GM21360 (cell line): ENCODE data around the gene WASF3.

Source experiments
- ATAC-seq: cut with Tn5 transposase; IDR thresholded peaks from one replicate; pipeline ENCODE4 v1.9.1; 2021; ENCODE audit warnings: mild to moderate bottlenecking, moderate library complexity; ENCODE audit not compliant: unreplicated experiment

Gene WASF3

GRCh38 chr13:26557393-26558073 lies at the start of gene WASF3:
Gene WASF3 (plus strand): TSS chr13:26557683. CDS start chr13:26642271, 84,588 bp downstream.
- peak; percentile 96 for ATAC-seq

GRCh38 chr13:26508885-26509284 lies 48.6 kb upstream of the WASF3 start:
- ATAC-seq = no peak

GRCh38 chr13:26509491-26509890 lies 48.0 kb upstream of the WASF3 start:
- no peak for ATAC-seq

- no peak for ATAC-seq
These were observed 43.6 kb upstream of the WASF3 start for GRCh38 chr13:26513931-26514330.

GRCh38 chr13:26515721-26516120 lies 41.8 kb upstream of the WASF3 start:
- no peak for ATAC-seq

GRCh38 chr13:26517936-26518335 lies 39.5 kb upstream of the WASF3 start:
- no peak for ATAC-seq

- ATAC-seq = no peak
These were observed 39.0 kb upstream of the WASF3 start for GRCh38 chr13:26518451-26518959.

- ATAC-seq = no peak
These were observed 34.9 kb upstream of the WASF3 start for GRCh38 chr13:26522571-26522970.

GRCh38 chr13:26523007-26523406 lies 34.5 kb upstream of the WASF3 start:
- ATAC-seq = no peak

GRCh38 chr13:26525528-26525927 lies 32.0 kb upstream of the WASF3 start:
- no peak for ATAC-seq

GRCh38 chr13:26526702-26527216 lies 30.7 kb upstream of the WASF3 start:
- ATAC-seq = no peak

GRCh38 chr13:26528527-26528926 lies 29.0 kb upstream of the WASF3 start:
- ATAC-seq = no peak

- ATAC-seq = no peak
These were observed 28.0 kb upstream of the WASF3 start for GRCh38 chr13:26529441-26529840.

GRCh38 chr13:26531742-26532141 lies 25.7 kb upstream of the WASF3 start:
- no peak for ATAC-seq

- no peak for ATAC-seq
These were observed 23.3 kb upstream of the WASF3 start for GRCh38 chr13:26534036-26534726.

GRCh38 chr13:26538363-26539317 lies 18.8 kb upstream of the WASF3 start:
- ATAC-seq = no peak

- no peak for ATAC-seq
These were observed 17.7 kb upstream of the WASF3 start for GRCh38 chr13:26539738-26540292.

- no peak for ATAC-seq
These were observed 17.1 kb upstream of the WASF3 start for GRCh38 chr13:26540334-26540733.

- ATAC-seq = no peak
These were observed 16.4 kb upstream of the WASF3 start for GRCh38 chr13:26541041-26541440.

- no peak for ATAC-seq
These were observed 15.6 kb upstream of the WASF3 start for GRCh38 chr13:26541678-26542568.
